Measurements from ENCODE around the gene VASH1.

Gene VASH1

GRCh38 chr14:76779221-76780057 is 18.2 kb downstream of the VASH1 start:
- TF ChIP-seq MAX (IDR thresholded peaks at IDR 0.05), result no peak
- TF ChIP-seq TEAD4 (IDR thresholded peaks at IDR 0.05), result no peak
- TF ChIP-seq USF1 (IDR thresholded peaks at IDR 0.05), result no peak
- TF ChIP-seq NFIC (IDR thresholded peaks at IDR 0.05), result no peak
- no peak for TF ChIP-seq RAD21 (IDR thresholded peaks at IDR 0.05; ENCODE audit: low read depth)

GRCh38 chr14:76780058-76780345 is 18.7 kb downstream of the VASH1 start:
- TF ChIP-seq USF1 (IDR thresholded peaks at IDR 0.05), result no peak

GRCh38 chr14:76780360-76780759 is 19.1 kb downstream of the VASH1 start:
- TF ChIP-seq TAF1 (IDR thresholded peaks at IDR 0.05; ENCODE audit: low read depth) (no peak), CREB1 (IDR thresholded peaks at IDR 0.05; ENCODE audit: low read depth) (no peak), TEAD4 (IDR thresholded peaks at IDR 0.05) (no peak), NFIC (IDR thresholded peaks at IDR 0.05) (no peak), YY1 (IDR thresholded peaks at IDR 0.05; ENCODE audit: low read depth) (no peak), CEBPB (IDR thresholded peaks at IDR 0.05) (no peak), EP300 (IDR thresholded peaks at IDR 0.05; ENCODE audit: borderline replicate concordance) (no peak), FOXM1 (IDR thresholded peaks at IDR 0.05; ENCODE audit: borderline replicate concordance, low read depth) (no peak), RAD21 (IDR thresholded peaks at IDR 0.05; ENCODE audit: low read depth) (no peak), EGR1 (IDR thresholded peaks at IDR 0.05) (no peak), TCF12 (IDR thresholded peaks at IDR 0.05; ENCODE audit: low read depth) (no peak), MAX (IDR thresholded peaks at IDR 0.05) (no peak), ZBTB7A (IDR thresholded peaks at IDR 0.05; ENCODE audit: low read depth) (no peak), REST (IDR thresholded peaks at IDR 0.05; ENCODE audit: low read depth) (no peak), USF1 (IDR thresholded peaks at IDR 0.05) (no peak)

- TF ChIP-seq TCF12 (IDR thresholded peaks at IDR 0.05; ENCODE audit: low read depth) (no peak), CEBPB (IDR thresholded peaks at IDR 0.05) (no peak), RAD21 (IDR thresholded peaks at IDR 0.05; ENCODE audit: low read depth) (no peak), EGR1 (IDR thresholded peaks at IDR 0.05) (no peak), NFIC (IDR thresholded peaks at IDR 0.05) (no peak), TEAD4 (IDR thresholded peaks at IDR 0.05) (no peak), USF1 (IDR thresholded peaks at IDR 0.05) (no peak), REST (IDR thresholded peaks at IDR 0.05; ENCODE audit: low read depth) (no peak), TAF1 (IDR thresholded peaks at IDR 0.05; ENCODE audit: low read depth) (no peak), YY1 (IDR thresholded peaks at IDR 0.05; ENCODE audit: low read depth) (no peak), EP300 (IDR thresholded peaks at IDR 0.05; ENCODE audit: borderline replicate concordance) (no peak), ZBTB7A (IDR thresholded peaks at IDR 0.05; ENCODE audit: low read depth) (no peak), FOXM1 (IDR thresholded peaks at IDR 0.05; ENCODE audit: borderline replicate concordance, low read depth) (no peak), MAX (IDR thresholded peaks at IDR 0.05) (no peak), CREB1 (IDR thresholded peaks at IDR 0.05; ENCODE audit: low read depth) (no peak)
These were observed 19.8 kb downstream of the VASH1 start for GRCh38 chr14:76780875-76781647.

- TF ChIP-seq ZBTB7A (IDR thresholded peaks at IDR 0.05; ENCODE audit: low read depth) (no peak), REST (IDR thresholded peaks at IDR 0.05; ENCODE audit: low read depth) (no peak), NFIC (IDR thresholded peaks at IDR 0.05) (no peak), USF1 (IDR thresholded peaks at IDR 0.05) (no peak), TEAD4 (IDR thresholded peaks at IDR 0.05) (no peak), CREB1 (IDR thresholded peaks at IDR 0.05; ENCODE audit: low read depth) (no peak), MAX (IDR thresholded peaks at IDR 0.05) (no peak), EP300 (IDR thresholded peaks at IDR 0.05; ENCODE audit: borderline replicate concordance) (no peak), TCF12 (IDR thresholded peaks at IDR 0.05; ENCODE audit: low read depth) (no peak), EGR1 (IDR thresholded peaks at IDR 0.05) (no peak), RAD21 (IDR thresholded peaks at IDR 0.05; ENCODE audit: low read depth) (no peak), CEBPB (IDR thresholded peaks at IDR 0.05) (no peak)
These were observed 20.4 kb downstream of the VASH1 start for GRCh38 chr14:76781648-76782051.
